22Rv1 (cell line): ENCODE data around the gene KPNA4.

Experiments used
- ZFX ChIP-seq: fragments of 450-650 bp; IDR thresholded peaks from 2 replicates; pipeline ENCODE4 v1.6.1; 2017; ENCODE audit warnings: antibody characterized with exemption, borderline replicate concordance
- TF ChIP-seq, protein P1 (sequence below): fragments of 450-650 bp; IDR thresholded peaks from 2 replicates; pipeline ENCODE4 v1.5.1; 2017; ENCODE audit warnings: mild to moderate bottlenecking

DNA sequence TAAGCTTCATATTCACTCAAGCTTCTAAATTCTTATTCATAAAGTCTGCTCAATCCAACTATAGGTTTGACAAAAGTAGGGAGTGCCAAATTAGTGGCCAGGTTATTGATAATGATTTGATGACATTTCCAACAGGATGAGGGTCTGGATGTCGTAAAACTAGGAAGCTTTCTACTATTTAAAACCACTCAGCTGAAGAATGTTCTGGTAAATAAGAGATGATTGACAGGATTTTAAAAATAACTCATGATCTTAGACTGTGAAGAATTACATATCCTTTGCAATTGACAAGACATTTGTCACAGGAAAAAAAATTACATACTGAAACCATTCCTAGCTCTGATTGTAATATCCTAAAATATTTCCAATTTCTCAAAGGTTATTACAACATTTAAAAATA, 100.4 kb downstream of the KPNA4 start:
- TF ChIP-seq, protein P1, sequence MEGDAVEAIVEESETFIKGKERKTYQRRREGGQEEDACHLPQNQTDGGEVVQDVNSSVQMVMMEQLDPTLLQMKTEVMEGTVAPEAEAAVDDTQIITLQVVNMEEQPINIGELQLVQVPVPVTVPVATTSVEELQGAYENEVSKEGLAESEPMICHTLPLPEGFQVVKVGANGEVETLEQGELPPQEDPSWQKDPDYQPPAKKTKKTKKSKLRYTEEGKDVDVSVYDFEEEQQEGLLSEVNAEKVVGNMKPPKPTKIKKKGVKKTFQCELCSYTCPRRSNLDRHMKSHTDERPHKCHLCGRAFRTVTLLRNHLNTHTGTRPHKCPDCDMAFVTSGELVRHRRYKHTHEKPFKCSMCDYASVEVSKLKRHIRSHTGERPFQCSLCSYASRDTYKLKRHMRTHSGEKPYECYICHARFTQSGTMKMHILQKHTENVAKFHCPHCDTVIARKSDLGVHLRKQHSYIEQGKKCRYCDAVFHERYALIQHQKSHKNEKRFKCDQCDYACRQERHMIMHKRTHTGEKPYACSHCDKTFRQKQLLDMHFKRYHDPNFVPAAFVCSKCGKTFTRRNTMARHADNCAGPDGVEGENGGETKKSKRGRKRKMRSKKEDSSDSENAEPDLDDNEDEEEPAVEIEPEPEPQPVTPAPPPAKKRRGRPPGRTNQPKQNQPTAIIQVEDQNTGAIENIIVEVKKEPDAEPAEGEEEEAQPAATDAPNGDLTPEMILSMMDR, result no peak
- no peak for TF ChIP-seq ZFX
